Measurements from ENCODE around the gene PRR7.
"Not testable (repeated sequence)": the region's sequence is repeated elsewhere in the genome, so short reads cannot be mapped to it uniquely, and the experiment has no call there.

Gene PRR7, protein sequence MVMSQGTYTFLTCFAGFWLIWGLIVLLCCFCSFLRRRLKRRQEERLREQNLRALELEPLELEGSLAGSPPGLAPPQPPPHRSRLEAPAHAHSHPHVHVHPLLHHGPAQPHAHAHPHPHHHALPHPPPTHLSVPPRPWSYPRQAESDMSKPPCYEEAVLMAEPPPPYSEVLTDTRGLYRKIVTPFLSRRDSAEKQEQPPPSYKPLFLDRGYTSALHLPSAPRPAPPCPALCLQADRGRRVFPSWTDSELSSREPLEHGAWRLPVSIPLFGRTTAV

DNA sequence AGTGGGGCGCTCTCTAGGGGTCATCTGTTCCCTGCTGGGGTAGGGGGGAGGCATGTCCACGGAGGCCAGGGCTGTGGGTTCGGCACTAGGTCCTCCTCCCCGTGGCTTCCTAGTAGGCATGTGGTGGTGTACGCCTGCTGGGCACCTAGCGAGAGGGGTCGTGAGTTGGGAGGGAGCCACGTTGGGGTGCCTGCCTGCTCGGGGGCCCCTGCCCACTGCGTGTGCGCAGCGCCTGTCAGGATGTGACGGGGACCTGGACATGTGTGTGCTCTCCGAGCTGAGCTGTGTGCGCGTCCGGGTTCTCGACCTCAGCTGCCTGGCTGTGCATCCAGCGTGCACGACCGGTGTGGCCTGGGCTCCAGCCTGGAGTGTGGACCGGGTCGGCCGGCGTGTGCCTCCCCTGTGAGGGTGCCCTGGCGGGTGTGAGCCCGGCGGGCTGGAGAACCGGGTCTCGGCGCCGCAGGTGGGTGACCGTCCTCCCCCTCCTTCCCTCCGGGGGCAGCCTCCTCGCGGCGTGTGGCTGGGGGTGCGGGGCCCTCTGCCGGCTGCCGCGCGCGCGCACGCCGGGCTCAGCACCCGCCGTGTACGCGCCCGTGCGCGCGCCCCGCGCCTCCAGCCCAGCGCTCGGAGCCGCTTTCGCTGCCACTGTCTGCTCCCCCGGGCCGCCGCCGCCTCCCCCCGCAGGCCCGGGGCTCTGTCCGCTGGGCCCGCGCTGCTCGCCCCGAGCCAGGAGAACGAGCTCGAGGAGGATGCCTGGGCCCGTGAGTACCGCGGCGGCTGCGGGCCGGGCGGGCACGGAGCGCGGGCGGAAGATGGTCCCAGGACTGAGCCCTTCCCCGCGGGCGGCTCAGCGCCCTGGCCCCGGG is at the start of gene PRR7:
TSS of gene PRR7 (plus strand) at position 615 of the 866 bp plus-strand sequence. CDS start 8,254 bp downstream, outside the sequence.
- DNase-seq, result peak; percentile 75

DNA sequence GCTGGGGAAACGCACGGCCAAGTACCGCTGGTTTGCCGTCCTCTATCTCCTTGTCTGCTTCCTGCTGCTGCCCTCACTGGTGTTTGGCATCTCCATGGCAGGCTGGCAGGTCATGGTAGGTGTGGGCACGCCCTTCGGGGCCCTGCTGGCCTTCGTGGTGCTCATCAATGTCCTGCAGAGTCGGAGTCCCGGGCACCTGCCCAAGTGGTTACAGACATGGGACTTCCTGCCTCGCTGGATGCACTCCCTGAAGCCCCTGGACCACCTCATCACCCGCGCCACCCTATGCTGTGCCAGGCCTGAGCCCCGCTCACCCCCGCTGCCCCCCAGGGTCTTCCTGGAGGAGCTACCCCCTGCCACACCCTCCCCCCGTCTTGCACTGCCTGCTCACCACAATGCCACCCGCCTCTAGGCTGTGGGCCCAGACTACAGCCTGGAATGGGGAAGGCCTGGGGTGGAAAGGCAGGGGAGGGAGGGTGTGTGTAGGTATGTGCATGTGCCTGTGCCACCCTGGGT is 48.7 kb upstream of the PRR7 start:
- no peak for DNase-seq

DNA sequence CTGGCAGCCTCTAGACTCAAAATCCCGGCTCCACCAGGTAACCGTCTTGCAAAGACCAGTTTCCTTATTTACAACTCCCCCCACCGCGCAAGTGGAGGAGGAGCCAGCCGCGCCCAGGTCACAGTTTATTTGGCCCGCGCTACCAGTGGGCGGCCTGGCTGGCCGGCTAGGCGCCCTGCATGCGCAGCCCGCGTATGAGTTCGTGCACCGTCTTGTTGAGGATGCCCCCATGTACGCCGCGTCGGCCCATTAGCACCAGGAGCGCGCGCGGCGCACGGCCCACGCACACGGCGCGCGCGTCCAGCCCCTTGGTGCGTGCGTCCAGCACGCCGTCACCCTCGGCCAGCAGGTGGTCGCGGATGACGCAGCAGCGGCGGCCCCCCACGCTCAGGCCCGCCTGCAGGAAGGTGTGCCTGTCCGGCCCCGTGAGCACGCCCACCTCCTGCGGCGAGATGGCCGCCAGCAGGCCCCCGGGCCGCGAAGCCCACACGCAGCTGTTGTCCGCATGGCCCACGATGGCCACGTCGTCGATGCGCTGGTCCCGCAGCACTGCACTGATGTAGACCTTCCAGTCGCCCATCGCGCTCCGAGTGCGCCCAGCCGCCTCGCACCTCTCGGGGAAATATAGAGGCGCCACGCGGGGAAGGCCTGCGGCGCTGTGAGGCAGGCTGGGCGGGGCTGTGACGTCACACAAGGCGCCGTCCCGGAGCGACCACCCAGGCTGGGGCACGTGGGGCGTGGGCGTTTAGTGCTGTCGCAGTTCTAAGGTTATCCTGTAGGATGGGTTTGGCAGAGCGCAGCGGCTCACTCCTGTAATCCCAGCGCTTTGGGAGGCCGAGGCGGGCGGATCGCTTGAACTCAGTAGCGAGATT is 46.4 kb upstream of the PRR7 start, which contains the start of gene PFN3:
TSS of gene PFN3 (minus strand) at position 665 of the 872 bp plus-strand sequence. CDS start at position 580, 85 bp downstream.
- DNase-seq, result no peak

DNA sequence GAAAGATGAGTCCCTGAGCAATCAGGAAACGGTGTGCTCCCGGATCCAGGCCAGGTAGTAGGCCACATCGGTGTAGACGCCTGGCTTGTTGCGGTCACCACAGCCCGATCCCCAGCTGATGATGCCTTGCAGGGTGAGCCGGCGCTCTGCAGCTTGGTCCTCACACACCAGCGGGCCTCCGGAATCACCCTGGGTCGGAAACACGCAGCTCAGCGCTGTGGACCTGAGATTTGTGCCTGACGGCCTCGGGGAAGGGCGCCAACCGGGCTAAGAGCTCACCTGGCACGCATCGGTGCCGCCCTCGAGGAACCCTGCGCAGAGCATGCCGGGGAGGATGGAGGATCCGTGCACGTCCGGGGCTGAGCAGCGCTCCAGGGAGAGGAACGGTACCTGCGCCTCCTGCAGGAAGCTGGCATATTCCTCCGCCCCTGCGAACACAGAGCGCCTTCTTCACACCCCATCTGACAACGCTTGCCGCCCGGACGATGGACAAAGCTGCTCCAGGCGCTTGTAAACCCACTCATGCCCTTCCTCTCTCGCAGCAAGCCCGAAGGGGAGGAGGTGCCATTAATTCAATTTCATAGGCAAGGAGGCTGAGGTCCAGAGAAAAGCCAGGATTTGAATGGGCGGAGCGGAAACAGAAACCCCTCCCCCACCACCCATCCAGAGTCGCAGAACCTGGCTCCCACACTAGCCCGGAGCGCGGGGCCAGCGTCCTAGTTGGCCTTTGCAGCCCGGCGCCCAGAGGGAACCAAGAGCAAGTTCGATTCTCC is 44.2 kb upstream of the PRR7 start:
- peak; percentile 76 for DNase-seq

DNA sequence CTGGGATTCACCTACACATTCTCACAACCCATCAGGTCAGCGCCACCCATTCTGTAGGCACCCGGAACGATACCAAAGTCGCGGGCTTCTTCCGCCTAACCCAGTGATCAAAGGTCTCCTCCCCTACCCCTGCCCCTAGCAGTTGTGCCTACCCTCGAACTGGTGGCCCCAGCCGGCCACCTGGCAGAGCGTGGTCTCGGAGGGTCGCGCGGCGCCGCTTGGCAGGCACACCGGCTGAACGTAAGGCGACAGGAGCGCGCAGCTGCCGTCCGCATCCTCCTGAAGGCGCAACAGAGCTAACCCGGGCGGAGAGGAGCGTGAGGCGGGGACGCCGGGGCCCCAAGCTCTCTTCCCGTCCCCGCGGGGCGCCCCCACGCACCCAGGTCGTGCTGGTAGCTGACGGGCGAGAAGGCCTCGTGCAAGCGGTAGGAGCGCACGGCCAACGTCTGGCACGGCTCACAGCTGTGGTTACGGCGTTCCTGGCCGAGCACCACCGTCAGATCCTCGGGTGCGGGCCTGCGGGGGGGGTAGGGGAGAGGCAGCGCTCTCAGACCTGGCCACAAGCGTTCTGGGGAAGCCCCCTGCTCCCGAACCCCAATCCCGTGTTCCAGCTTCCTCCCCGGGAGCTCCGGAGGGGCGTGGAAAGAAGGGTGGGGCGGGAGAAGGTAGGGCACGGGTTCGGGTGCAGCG is 43.4 kb upstream of the PRR7 start:
- DNase-seq, result peak; percentile 58

DNA sequence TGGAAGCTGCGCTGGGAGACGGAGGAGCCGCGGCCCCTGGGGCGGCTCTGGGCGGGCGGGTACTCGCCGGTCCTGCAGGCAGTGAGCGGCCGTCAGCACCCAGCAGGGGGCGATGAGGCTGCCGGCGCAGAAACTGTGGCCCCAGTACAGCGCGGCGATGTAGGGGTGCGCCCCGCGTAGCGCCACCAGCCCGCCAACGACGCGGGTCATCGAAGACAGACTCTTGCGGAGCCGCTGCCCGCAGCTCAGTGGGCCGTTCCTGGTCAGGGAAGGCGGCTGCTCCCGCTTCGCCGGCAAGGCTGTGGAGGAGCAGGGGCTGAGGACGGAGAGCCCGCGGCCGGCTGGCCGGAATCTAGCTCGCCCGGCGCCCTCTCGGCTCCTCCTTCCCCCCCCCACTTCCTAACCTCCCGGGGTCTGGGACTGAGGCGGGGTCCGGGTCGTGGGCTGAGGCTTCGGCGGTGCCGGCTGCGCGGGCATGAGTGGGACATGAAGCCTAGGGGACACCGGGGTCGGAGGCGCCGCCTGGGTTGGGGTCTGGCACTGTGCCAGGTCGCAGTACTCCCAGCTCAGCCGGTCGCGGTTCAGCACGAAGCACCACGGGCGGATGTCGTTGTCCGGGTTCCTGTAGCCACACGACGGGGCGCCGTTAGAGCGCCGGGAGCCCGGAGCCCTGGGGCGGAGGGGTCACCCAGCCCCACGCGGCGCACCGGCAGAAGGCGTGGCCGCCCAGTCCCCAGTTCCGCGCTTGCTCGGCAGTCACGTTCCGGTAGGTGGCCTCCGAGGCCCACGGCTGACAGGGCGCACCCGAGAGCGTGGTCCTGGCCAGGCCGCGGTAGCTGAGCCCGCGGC is 42.6 kb upstream of the PRR7 start:
- DNase-seq, result peak; percentile 88

DNA sequence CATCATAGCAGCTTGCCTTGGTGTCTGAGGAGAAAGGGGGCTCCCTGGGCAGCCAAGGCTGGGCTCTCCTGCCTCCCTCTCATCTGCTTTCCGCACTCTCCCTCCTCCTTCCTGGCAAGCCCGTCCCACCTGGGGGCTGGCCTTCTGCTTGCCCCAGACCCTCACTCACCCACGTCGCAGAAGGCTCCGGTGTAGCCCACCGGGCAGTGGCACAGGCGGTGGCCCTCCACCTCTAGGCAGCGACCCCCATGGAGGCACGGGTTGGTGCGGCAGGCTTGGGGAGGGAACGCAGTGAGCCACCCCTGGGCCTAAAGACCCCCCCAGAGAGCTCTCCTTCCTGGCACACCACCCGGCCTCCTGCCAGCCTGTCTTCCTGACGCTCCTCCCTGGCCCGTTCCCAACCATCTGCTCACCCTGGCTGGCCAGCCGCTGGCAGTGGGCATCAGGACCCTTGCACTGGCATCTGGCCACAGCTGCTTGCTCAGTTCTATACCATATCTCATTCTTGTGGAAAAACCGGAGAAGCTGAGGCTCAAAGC is 41.9 kb upstream of the PRR7 start:
- no peak for DNase-seq

DNA sequence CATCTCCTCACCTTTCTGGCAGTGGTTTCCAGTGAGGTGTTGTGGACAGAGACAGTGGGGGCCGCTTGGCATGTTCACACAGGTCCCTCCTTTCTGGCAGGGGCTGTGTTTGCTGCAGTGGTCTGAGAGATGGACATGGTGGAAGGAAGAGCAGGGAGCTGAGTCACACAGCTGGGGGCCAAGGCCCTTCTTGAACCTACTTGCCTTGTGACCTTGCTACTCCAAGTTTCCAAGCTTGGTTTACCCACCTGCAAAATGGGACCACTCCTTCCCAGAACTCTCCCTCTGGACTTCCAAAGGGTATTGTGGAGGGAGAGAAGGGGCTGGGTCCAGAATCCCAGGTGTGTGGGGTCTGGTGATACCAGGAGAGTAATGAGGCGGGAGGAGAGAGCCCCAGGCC is 41.3 kb upstream of the PRR7 start:
- DNase-seq, result no peak

DNA sequence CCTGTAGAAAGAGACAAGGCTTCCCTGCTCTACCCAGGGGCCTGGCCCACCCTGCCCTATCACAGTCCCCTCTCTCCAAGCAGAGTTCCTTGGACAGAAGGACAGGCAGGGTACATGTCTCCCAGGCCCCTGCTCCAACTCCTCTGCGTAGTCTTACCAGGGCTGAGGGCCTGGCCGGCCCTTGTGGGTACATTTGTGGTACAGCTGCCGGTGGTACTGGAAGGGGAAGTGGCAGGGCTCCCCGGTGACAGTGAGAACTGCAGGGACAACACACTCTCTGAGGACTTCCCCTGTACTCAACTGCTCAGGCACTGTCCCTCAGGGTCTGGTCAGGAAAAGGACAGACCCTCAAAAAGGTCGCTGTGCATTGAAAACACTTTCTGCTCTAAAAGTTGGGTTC is 40.8 kb upstream of the PRR7 start:
- no peak for DNase-seq

DNA sequence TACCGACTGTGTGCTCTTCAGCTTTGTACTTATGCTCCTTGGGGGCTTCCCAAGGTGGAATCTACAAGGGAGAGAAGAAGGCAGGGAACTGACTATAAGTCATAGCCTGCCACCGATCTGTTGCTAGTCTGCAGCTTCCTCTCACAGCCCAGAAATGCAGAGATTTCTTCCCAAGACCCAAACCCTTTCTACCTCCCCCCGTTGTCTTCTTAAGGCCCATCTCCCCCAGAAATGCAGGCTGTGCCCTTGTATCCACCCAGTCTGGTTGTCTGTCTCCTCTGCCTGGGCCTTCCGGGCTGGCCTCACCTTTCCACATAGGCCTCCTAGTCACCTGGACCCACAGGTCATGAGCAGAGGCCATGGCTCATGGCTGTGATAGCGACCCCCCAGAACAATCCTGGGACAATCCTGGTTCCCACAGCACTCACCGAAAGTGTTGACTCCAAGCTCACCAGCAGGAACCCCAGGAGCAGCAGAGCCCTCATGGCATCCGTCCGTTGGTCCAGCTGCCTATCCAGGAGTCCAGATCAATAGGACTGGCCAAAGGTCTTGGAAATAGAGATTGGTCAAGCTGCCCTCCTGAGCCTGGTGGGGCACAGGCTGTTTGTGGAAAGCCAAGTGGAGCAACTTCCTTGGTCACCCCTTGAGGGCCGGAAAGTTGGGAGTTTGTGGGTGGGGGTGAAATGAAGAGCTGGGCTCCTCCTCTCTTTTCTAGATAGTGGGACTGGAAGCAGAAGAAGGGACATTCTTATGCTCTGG is 37.4 kb upstream of the PRR7 start, which contains the start of gene F12:
TSS of gene F12 (minus strand) at position 522 of the 759 bp plus-strand sequence. CDS start at position 485, 37 bp downstream.
- no peak for DNase-seq

DNA sequence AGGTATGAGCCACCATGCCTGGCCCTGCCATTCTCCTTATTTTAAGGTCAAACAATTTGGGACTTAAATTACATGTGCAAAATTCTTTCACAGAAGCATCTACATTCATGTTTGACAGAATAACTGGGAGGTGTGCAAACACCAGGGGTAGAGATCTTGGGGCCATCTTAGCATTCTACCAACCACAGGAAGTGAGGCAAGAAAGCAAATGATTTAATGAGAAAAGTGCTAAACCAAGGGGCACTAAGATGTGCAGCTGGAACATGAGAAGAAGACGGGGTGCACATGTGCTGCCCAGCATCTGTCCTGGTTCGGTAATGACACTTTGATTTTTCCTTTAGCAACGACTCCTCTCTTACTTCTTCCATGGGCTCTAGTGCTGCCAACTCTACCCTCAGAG is 36.0 kb upstream of the PRR7 start:
- no peak for DNase-seq

DNA sequence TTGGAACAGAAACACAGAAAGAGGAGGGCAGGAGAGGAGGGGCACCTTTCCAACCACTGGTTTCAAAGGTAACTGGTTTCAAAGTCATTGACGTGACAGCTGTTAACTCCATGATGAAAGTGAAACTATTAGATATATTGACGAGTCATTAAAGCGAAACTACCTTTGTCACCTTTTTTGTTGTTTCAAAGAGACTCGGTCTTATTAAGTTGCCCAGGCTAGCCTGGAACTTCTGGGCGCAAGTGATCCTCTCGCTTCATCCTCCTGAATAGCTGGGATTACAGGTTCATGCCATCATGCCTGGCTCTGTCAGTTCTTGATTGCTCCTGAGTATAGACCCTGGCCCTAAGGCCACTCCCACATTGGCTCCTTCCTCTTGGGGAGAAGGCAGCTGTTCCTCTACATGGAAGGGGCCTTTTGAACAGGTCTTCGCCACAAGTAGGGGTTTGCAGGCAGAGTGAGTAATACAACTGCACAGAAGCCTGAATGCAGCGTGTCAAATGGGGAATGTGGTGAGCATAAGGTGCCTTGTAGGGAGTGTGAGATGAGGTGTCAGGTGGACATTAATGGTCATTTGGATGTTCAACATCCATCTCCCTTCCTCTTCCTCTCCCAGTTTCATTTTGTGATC is 33.9 kb upstream of the PRR7 start:
- peak; percentile 29 for DNase-seq

DNA sequence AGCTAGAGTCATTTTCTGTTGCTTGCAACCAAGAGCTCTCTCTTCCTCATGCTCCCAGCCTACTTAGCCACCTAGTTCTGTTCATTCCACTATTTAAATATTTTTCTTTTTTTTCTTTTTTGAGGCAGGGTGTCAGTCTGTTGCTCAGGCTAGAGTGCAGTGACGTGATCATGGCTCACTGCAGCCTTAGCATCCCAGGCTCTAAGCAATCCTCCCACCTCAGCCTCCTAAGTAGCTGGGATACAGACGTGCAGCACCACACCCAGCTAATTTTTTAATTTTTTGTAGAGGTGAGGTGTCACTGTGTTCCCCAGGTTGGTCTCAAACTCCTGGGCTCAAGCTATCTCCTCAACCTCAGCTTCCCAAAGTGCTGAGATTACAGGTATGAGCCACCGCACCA is 32.1 kb upstream of the PRR7 start:
- no peak for DNase-seq

DNA sequence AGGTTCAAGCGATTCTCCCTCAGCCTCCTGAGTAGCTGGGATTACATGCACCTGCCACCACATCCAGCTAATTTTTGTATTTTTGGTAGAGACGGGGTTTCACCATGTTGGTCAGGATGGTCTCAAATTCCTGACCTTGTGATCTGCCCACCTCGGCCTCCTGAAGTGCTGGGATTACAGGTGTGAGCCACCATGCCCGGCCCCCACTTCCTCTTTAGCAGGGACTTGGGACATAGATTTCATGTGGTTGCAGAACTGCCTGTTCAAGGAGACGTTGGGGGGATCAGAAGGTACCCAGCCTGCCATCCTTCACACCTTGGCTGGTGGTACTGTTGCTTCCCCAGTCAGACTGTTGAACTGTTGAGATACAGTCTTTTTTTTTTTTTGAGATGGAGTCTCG is 29.5 kb upstream of the PRR7 start:
- not testable (repeated sequence) for DNase-seq

DNA sequence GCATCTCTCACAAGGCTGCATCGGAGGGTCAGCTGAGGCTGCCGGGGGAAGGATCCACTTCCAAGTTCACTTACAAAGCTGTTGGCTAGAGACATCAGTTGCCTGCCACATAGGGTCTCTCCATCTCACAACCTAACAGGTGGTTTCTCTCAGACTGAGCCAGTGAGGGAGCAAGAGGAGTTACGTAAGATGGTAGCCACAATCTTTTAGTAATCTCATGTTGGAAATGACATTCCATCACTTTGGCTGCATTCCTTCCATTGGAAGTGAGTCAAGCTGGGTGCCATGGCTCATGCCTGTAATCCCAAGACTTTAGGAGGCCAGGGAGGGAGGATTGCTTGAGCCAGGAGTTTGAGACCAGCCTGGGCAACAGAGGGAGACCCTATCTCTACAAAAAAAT is 27.6 kb upstream of the PRR7 start:
- no peak for DNase-seq

DNA sequence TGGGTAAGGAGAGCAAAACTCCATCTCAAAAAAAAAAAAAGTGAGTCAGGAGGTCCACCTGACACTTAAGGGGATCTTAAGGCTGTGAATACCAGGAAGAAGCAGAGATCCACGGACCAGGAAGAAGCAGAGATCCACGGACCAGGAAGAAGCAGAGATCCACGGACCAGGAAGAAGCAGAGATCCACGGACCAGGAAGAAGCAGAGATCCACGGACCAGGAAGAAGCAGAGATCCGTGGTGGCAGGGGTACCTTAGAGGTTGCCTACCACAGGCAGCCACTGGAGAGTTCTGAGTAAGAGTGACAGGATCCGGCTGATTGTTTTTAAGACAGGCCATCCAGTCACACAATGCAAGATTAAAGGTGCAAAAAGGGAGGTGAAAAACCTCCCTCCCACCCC is 26.1 kb upstream of the PRR7 start:
- not testable (repeated sequence) for DNase-seq

DNA sequence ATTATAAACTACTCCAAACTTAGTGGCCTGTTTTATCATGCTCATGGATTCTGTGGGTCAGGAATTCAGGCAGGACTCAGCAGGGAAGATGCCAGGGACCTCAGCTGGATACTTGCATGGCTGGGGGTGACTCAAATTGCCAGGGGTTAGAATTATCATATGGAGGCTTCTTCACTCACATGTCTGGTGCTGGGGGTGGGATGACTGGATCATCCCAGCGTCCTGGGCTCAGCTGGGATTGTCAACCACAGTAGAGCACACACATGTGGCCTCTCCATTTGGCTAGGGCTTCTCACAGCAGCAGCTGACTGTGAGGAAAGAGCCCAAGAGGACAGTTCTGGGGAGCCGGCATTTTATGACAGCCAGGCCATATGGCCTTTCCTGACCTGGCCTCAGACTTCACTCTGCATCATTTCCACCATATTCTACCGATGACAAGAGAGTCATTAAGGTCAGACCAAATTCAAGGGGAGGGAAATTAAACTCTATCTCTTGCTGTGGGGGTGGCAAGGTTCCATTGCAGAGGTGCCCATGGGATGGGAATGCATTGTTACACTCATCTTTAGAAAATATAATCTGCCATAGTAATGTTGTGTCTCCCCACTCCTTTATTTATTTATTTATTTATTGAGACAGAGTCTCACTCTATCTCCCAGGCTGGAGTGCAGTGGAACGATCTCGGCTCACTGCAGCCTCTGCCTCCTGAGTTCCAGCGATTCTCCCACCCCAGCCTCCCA is 25.4 kb upstream of the PRR7 start:
- no peak for DNase-seq

DNA sequence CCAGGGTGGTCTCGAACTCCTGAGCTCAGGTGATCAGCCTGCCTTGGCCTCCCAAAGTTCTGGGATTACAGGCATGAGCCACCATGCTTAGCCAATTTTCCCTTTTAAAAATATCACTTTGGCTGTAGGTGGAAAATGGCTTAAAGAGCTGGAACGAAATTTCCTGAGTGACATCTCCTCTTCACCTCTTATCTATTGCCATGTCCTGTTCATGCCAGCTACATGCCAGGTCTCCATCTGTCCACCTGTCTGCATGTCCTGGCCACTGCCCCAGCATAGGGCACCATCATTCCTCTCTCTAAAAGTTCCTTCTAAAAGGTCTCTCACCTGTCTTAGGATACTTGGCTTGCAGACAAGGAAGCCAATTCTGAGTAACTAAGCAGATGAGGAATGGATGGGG is 22.9 kb upstream of the PRR7 start:
- no peak for DNase-seq
